ENCODE results near the gene FGFRL1.
A peak's percentile ranks its signal among the peaks of the same experiment; 100 is the strongest.

The FGFRL1 gene

GRCh38 chr4:985123-985830, 26.1 kb upstream of the FGFRL1 start:
- peaks cover 12% of the 10 kb centered on the region for H3K4me1 ChIP-seq (ENCODE audit: insufficient read depth, low read length)
- H3K9me3 ChIP-seq (ENCODE audit: control insufficient read depth, insufficient read depth, low read length) = no peaks in the 10 kb centered on the region
- peak overlapping the region; percentile 13; the same call in 1 of the 2 replicates for H3K9ac ChIP-seq (ENCODE audit: low read depth, low read length)

DNA sequence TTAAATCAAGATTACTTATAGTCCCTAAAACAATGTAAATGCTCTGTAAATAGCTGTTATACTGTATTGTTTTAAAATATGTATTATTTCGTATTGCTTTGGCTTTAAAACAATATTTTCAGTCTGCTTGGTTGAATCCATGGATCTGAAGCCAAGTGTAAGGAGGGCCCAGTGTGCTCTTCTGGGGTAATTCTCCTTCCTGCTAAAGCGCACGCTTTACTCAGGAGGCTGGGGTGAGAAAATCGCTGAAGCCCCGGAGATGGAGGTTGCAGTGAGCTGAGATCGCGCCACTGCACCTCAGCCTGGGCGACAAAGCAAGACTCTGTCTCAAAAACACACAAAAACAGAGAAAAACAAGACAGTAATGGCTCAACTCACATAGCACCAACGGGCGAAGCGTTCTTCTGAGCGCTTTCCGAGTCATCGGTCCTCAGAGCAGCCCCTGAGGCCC, 25.0 kb upstream of the FGFRL1 start:
- H3K9me3 ChIP-seq (ENCODE audit: control insufficient read depth, insufficient read depth, low read length) = no peaks in the 10 kb centered on the region
- H3K9ac ChIP-seq (ENCODE audit: low read depth, low read length) = peak overlapping the region; percentile 65
- no peaks in the 10 kb centered on the region for H3K36me3 ChIP-seq (ENCODE audit: insufficient read depth, low read length)
- peaks cover 12% of the 10 kb centered on the region for H3K4me1 ChIP-seq (ENCODE audit: insufficient read depth, low read length)

More at GRCh38 chr4:985123-985830, 26.1 kb upstream of the FGFRL1 start:
- H3K36me3 ChIP-seq (ENCODE audit: insufficient read depth, low read length) = no peaks in the 10 kb centered on the region

- peak within 1 kb of the TSS; percentile 65 for H3K9ac ChIP-seq (ENCODE audit: low read depth, low read length)
- peaks cover 12% of the 10 kb centered on the region for H3K4me1 ChIP-seq (ENCODE audit: insufficient read depth, low read length)
- H3K36me3 ChIP-seq (ENCODE audit: insufficient read depth, low read length) = no peaks in the 10 kb centered on the region
- no peaks in the 10 kb centered on the region for H3K9me3 ChIP-seq (ENCODE audit: control insufficient read depth, insufficient read depth, low read length)
Measured at GRCh38 chr4:986879-987623, 24.4 kb upstream of the FGFRL1 start, which contains the start of gene IDUA. Gene IDUA, plus strand, starts transcription at chr4:987044. Its CDS starts 41 bp downstream, at chr4:987085.

DNA sequence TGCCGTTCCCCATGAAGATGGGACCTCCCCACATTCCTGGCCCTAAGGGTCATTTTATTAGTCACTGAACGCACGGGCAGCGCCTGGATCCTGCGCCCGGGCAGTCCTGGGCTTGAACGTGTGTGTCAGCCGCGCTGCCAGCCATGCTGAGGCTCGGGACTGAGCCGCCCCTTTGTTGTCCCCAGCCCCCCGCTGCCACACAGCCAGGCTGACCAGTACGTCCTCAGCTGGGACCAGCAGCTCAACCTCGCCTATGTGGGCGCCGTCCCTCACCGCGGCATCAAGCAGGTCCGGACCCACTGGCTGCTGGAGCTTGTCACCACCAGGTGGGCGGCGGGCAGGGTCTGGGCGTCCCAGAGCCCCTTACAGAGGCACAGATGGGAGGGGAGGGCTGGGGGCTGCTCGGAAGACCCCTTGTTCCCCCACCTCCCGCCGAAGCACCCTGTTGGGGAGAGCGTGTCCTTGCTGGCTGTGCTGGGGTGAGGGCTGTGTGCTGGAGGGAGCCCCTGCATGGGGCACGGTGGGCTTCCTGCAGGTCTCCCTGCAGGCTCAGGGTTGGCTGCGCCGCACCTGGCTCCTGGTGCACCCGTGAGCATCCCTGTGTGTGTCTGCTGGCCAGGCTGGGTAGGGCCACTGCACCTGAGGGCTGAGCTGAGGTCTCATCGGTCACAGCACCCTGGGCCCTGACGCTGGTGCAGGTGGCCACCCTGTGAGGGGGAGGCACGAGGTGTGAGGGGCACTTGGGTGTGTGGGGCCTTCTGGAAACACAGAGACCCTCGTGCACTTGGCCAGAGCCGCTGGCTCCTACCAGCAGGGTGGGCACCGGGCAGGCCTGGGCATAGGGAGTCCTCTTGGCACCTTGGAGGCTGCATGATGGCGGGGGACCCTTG, 23.6 kb upstream of the FGFRL1 start:
- Histone ChIP-seq H3K4me1 (ENCODE audit: insufficient read depth, low read length) (peaks cover 12% of the 10 kb centered on the region), H3K36me3 (ENCODE audit: insufficient read depth, low read length) (no peaks in the 10 kb centered on the region), H3K9me3 (ENCODE audit: control insufficient read depth, insufficient read depth, low read length) (no peaks in the 10 kb centered on the region), H3K9ac (ENCODE audit: low read depth, low read length) (peak overlapping the region; percentile 65; the same call in 1 of the 2 replicates)

DNA sequence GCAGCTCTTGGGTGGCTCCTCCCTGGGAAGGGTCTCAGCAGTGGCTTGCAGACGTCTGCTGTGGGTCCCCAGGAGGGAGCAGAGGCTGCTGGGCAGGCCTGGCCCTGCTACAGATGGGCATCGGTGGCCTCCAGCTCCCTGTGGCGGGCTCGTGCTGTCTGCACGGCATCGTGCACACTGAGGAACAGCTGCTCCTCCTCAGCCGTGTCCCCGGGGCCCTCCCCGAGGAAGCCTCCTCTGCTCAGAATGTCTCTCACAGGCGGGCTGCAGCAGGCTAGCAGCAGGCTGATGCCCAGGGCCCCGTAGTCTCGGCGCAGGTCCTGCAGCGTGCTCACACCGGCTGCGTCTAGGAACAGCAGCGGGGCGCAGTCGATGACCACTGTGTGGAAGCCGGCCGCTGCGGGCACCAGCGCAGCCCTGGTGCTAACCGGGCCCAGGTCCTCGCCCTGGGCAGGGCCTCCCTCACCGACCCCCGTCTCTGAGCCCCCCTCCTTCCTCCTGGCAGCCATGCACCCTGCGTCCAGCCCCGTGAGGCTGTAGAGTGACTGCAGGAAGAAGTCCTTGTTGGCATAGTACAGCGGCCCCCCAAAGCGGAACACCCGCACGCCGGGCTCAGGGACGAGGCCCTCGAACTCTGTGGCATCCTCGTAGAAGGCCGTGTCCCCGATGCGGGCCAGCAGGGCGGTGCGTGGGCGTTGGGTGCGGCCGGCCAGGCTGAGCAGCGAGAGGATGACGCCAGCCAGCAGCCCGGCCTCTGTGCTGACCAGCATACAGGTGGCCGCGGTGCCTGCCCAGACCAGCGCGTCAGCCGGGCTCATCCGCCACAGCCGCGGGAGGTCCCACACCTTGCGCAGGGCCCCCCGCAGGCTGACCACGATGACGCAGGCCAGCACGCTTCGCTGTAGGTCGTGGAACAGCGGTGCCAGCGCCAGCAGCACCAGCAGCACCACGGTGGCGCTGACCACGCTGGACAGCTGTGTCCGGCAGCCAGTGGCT, 22.4 kb upstream of the FGFRL1 start:
- Histone ChIP-seq H3K4me1 (ENCODE audit: insufficient read depth, low read length) (peaks cover 12% of the 10 kb centered on the region), H3K9me3 (ENCODE audit: control insufficient read depth, insufficient read depth, low read length) (no peaks in the 10 kb centered on the region), H3K36me3 (ENCODE audit: insufficient read depth, low read length) (no peaks in the 10 kb centered on the region), H3K9ac (ENCODE audit: low read depth, low read length) (no peak overlapping the region)

DNA sequence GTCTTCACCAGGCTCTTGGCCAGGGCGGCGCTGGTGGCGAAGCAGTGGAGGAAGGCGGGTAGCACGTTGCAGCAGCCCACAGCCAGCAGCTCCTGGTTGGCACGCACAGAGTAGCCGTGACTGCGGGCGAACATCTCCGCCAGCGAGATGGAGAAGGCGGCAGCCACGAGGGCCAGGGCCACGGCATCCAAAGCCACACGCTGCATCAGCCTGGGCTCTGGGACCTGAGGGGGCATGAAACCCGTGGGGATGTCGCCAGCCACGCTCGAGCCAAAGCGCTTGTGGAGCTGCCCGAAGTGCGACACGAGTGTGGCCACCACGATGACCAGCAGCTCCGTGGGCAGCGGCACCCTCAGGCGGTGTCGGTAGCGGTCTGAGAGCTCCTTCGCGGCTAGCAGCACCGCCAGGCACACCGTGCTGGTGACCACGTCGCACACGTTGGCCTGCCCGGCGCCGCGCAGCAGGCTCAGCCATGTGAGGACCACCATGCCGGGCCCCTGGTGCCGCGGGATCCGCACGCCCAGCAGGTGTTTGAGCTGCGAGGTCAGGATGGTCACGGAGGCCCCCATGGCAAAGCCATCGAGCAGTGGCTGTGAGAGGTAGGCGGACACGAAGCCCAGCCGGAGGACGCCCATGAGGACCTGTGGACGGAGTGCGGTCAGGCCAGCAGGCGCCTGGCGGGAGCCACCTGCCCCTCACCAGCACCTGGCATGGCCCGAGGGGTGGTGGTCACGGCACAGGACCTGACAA, 21.5 kb upstream of the FGFRL1 start:
- Histone ChIP-seq H3K36me3 (ENCODE audit: insufficient read depth, low read length) (no peaks in the 10 kb centered on the region), H3K4me1 (ENCODE audit: insufficient read depth, low read length) (peaks cover 12% of the 10 kb centered on the region), H3K9ac (ENCODE audit: low read depth, low read length) (no peak overlapping the region), H3K9me3 (ENCODE audit: control insufficient read depth, insufficient read depth, low read length) (no peaks in the 10 kb centered on the region)

DNA sequence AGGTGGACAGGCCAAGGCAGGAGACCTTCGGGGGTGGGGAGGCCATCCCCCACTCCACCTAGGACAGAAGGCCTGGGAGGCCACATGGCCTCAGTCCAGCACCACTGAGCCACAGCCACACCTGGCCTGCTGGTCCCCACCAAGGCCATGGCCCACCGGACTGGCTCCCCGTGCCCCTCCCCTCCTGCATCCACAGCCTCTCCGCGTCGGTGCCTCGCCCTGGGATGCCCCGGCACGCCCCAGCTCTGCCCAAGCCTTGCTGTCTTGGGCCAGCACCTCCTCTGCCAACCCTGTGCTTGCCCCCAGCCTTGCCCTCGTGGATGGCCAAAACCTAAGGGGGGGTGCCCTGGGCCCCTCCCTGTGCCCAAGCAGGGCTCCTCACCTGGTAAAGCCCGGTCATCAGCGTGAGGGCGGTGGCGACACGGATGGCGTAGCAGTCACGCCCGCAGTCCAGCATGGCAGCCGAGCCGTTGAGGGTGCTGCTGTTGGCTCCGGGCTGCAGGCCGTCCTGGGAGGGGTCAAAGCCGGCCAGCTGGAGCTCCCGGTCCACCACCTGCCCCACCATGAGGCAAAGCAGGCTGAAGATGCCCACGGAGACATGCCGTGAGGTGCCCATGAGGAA, 20.6 kb upstream of the FGFRL1 start:
- H3K36me3 ChIP-seq (ENCODE audit: insufficient read depth, low read length) = no peaks in the 10 kb centered on the region
- H3K9ac ChIP-seq (ENCODE audit: low read depth, low read length) = no peak overlapping the region
- H3K9me3 ChIP-seq (ENCODE audit: control insufficient read depth, insufficient read depth, low read length) = no peaks in the 10 kb centered on the region
- peaks cover 6% of the 10 kb centered on the region for H3K4me1 ChIP-seq (ENCODE audit: insufficient read depth, low read length)

DNA sequence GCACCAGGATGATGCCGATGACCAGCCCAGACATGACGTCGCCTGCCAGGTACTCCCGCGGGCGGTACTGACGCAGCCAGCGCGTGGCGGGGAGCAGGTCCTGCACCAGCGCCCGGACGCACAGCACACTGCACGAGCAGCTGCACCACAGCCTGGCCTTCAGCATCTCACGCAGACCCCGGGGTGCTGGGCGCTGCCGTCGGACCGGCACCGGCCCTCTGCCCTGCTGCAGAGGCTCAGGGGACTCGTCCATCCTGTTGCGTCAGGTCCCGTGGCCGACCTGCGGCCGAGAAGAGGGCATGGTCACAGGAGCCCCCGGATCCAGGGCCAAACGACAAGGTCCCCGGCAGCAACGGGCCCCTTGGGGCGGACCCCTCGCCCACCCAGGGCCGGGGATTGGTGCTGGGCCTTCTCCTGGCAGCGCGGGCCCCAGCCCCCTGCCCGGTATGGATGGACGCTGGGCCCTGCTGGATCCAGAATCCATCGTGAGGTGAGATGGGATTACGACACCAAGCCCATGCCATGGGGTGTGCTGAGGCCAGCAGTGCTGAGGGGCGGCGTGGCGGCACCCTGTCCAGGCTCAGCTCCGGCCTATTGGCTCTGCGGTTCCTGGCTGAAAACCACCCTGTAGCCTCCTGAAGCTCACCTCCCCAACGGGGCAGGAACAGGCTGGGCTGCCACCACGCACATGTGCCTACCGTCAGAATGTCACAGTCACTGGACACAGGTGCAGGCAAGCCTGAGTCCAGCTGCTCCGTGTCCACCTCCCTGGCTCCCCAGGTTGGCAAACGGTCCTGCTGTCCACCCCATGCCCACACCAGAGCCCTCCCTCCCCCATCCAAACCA, 19.8 kb upstream of the FGFRL1 start:
- Histone ChIP-seq H3K9ac (ENCODE audit: low read depth, low read length) (no peak overlapping the region), H3K4me1 (ENCODE audit: insufficient read depth, low read length) (no peaks in the 10 kb centered on the region; the same call in 1 of the 2 replicates), H3K9me3 (ENCODE audit: control insufficient read depth, insufficient read depth, low read length) (no peaks in the 10 kb centered on the region), H3K36me3 (ENCODE audit: insufficient read depth, low read length) (no peaks in the 10 kb centered on the region)

- Histone ChIP-seq H3K9ac (ENCODE audit: low read depth, low read length) (no peak overlapping the region), H3K9me3 (ENCODE audit: control insufficient read depth, insufficient read depth, low read length) (no peaks in the 10 kb centered on the region), H3K4me1 (ENCODE audit: insufficient read depth, low read length) (no peaks in the 10 kb centered on the region; the same call in 1 of the 2 replicates), H3K36me3 (ENCODE audit: insufficient read depth, low read length) (no peaks in the 10 kb centered on the region)
Measured at GRCh38 chr4:992297-993110, 18.9 kb upstream of the FGFRL1 start.

GRCh38 chr4:993111-994029, 18.1 kb upstream of the FGFRL1 start, which contains the start of gene SLC26A1:
Gene SLC26A1, minus strand, starts transcription at chr4:993404. Its CDS starts 1,701 bp downstream, at chr4:991703.
- Histone ChIP-seq H3K9ac (ENCODE audit: low read depth, low read length) (no peak within 1 kb of the TSS), H3K4me1 (ENCODE audit: insufficient read depth, low read length) (no peaks in the 10 kb centered on the region; the same call in 1 of the 2 replicates), H3K36me3 (ENCODE audit: insufficient read depth, low read length) (no peaks in the 10 kb centered on the region), H3K9me3 (ENCODE audit: control insufficient read depth, insufficient read depth, low read length) (no peaks in the 10 kb centered on the region)
